ENCODE data around the gene SCAMP3. TPM values are rescaled to one million over a fixed set of nuclear protein-coding genes. Genes with fewer than 3 reads are reported as not detected.
"Not testable (repeated sequence)": the region's sequence is repeated elsewhere in the genome, so short reads cannot be mapped to it uniquely, and the experiment has no call there.

The SCAMP3 gene
- total RNA-seq, 1 donor from 2014 or later = 54.9 TPM

- Mint-ChIP-seq H3K36me3 (ENCODE audit: low read depth, unreplicated experiment) (peaks cover 10% of the 10 kb centered on the region), H3K27me3 (ENCODE audit: unreplicated experiment) (peaks cover 9% of the 10 kb centered on the region), H3K27ac (ENCODE audit: unreplicated experiment) (no peak overlapping the region), H3K4me3 (ENCODE audit: unreplicated experiment) (no peak overlapping the region), H3K9me3 (ENCODE audit: unreplicated experiment) (no peaks in the 10 kb centered on the region), H3K4me1 (ENCODE audit: unreplicated experiment) (peaks cover 10% of the 10 kb centered on the region)
- DNase-seq (ENCODE audit: low spot score) = no peak
- TF ChIP-seq CTCF (IDR thresholded peaks at IDR 0.05; ENCODE audit: unreplicated experiment) = no peak
Measured at GRCh38 chr1:155236451-155236850, 25.7 kb downstream of the SCAMP3 start.

- H3K9me3 Mint-ChIP-seq (ENCODE audit: unreplicated experiment); H3K27ac Mint-ChIP-seq (ENCODE audit: unreplicated experiment); DNase-seq (ENCODE audit: low spot score); H3K4me1 Mint-ChIP-seq (ENCODE audit: unreplicated experiment); H3K27me3 Mint-ChIP-seq (ENCODE audit: unreplicated experiment): not testable (repeated sequence)
- Mint-ChIP-seq H3K36me3 (ENCODE audit: low read depth, unreplicated experiment) (peaks cover 10% of the 10 kb centered on the region), H3K4me3 (ENCODE audit: unreplicated experiment) (peak overlapping the region; percentile 48)
Measured at GRCh38 chr1:155235375-155235774, 26.8 kb downstream of the SCAMP3 start.

- not testable (repeated sequence) for H3K27ac Mint-ChIP-seq (ENCODE audit: unreplicated experiment); DNase-seq (ENCODE audit: low spot score); H3K9me3 Mint-ChIP-seq (ENCODE audit: unreplicated experiment); H3K4me1 Mint-ChIP-seq (ENCODE audit: unreplicated experiment); H3K27me3 Mint-ChIP-seq (ENCODE audit: unreplicated experiment); H3K4me3 Mint-ChIP-seq (ENCODE audit: unreplicated experiment)
- peaks cover 10% of the 10 kb centered on the region for H3K36me3 Mint-ChIP-seq (ENCODE audit: low read depth, unreplicated experiment)
Measured at GRCh38 chr1:155233502-155233901, 28.7 kb downstream of the SCAMP3 start.

- not testable (repeated sequence) for H3K4me1 Mint-ChIP-seq (ENCODE audit: unreplicated experiment); DNase-seq (ENCODE audit: low spot score); H3K27ac Mint-ChIP-seq (ENCODE audit: unreplicated experiment); H3K9me3 Mint-ChIP-seq (ENCODE audit: unreplicated experiment)
- H3K4me3 Mint-ChIP-seq (ENCODE audit: unreplicated experiment) = peak overlapping the region; percentile 56
- H3K27me3 Mint-ChIP-seq (ENCODE audit: unreplicated experiment) = peaks cover 14% of the 10 kb centered on the region
- peaks cover 10% of the 10 kb centered on the region for H3K36me3 Mint-ChIP-seq (ENCODE audit: low read depth, unreplicated experiment)
Measured at GRCh38 chr1:155232001-155232978, 29.9 kb downstream of the SCAMP3 start.

- H3K4me1 Mint-ChIP-seq (ENCODE audit: unreplicated experiment) = peaks cover 14% of the 10 kb centered on the region
- peaks cover 12% of the 10 kb centered on the region for H3K36me3 Mint-ChIP-seq (ENCODE audit: low read depth, unreplicated experiment)
- not testable (repeated sequence) for H3K27ac Mint-ChIP-seq (ENCODE audit: unreplicated experiment); H3K4me3 Mint-ChIP-seq (ENCODE audit: unreplicated experiment); DNase-seq (ENCODE audit: low spot score); H3K9me3 Mint-ChIP-seq (ENCODE audit: unreplicated experiment)
- H3K27me3 Mint-ChIP-seq (ENCODE audit: unreplicated experiment) = peaks cover 14% of the 10 kb centered on the region
Measured at GRCh38 chr1:155231302-155231701, 30.9 kb downstream of the SCAMP3 start.

GRCh38 chr1:155228096-155228427 is 34.1 kb downstream of the SCAMP3 start:
- peak overlapping the region; percentile 93 for H3K27ac Mint-ChIP-seq (ENCODE audit: unreplicated experiment)
- TF ChIP-seq CTCF (IDR thresholded peaks at IDR 0.05; ENCODE audit: unreplicated experiment) = no peak
- DNase-seq (ENCODE audit: low spot score) = no peak
- no peaks in the 10 kb centered on the region for H3K9me3 Mint-ChIP-seq (ENCODE audit: unreplicated experiment)
- H3K27me3 Mint-ChIP-seq (ENCODE audit: unreplicated experiment) = peaks cover 12% of the 10 kb centered on the region
- H3K4me3 Mint-ChIP-seq (ENCODE audit: unreplicated experiment) = peak overlapping the region; percentile 91
- H3K36me3 Mint-ChIP-seq (ENCODE audit: low read depth, unreplicated experiment) = peaks cover 5% of the 10 kb centered on the region
- peaks cover 19% of the 10 kb centered on the region for H3K4me1 Mint-ChIP-seq (ENCODE audit: unreplicated experiment)

All from endothelial cell (in vitro differentiated cells).